Measurements from ENCODE around the gene TRMT44. TPM values are rescaled to one million over a fixed set of nuclear protein-coding genes. Genes with fewer than 3 reads are reported as not detected.

The TRMT44 gene
- total and polyA plus RNA-seq, 2 of the 13 experiments (the other 11 are each of a cell fraction or from before 2014, with no cell fraction given), result 5.8 to 8.6 TPM

- intact Hi-C loops (cut with micrococcal nuclease; ENCODE audit: unreplicated experiment), result no loop called here
- TF ChIP-seq FOXP4 (CRISPR knock-in tag; IDR thresholded peaks at IDR 0.05) (no peak), ZNF781 (CRISPR knock-in tag; IDR thresholded peaks at IDR 0.05; ENCODE audit: borderline replicate concordance, not compliant biosample characterization) (no peak), ZNF691 (CRISPR knock-in tag; IDR thresholded peaks at IDR 0.05; ENCODE audit: borderline replicate concordance, low read depth) (no peak), ZNF326 (CRISPR knock-in tag; IDR thresholded peaks at IDR 0.05; ENCODE audit: borderline replicate concordance) (no peak), SOX5 (CRISPR knock-in tag; IDR thresholded peaks at IDR 0.05; ENCODE audit: borderline replicate concordance) (no peak), POLR2A (IDR thresholded peaks at IDR 0.05; ENCODE audit: insufficient read depth in 1 of 2, low read depth in 2 of 2, low read length in 2 of 2) (no peak), MBD4 (IDR thresholded peaks at IDR 0.05; ENCODE audit: borderline replicate concordance, low read length) (no peak), ASH2L (IDR thresholded peaks at IDR 0.05; ENCODE audit: insufficient read length, low read depth, low read length) (no peak), ZNF775 (CRISPR knock-in tag; IDR thresholded peaks at IDR 0.05; ENCODE audit: borderline replicate concordance) (no peak)
- Histone ChIP-seq H3K36me3 (replicated peaks in 1 of 2; ENCODE audit: control insufficient read depth in 1 of 2, insufficient read depth in 2 of 2, low read length in 2 of 2) (no peaks in the 10 kb centered on the region), H3K27me3 (ENCODE audit: control insufficient read depth in 1 of 2, insufficient read depth in 2 of 2, low read length in 2 of 2) (peaks cover 2 to 8% of the 10 kb centered on the region in 2 experiments; a peak in 3 of 5 replicates), H3K9me3 (ENCODE audit: low read length) (no peaks in the 10 kb centered on the region), H4K20me1 (ENCODE audit: insufficient read depth, low read length) (no peaks in the 10 kb centered on the region), H3K27ac (ENCODE audit: extremely low read length, insufficient read depth, low read length) (no peak overlapping the region), H3K4me1 (ENCODE audit: insufficient read depth, low read length) (peaks cover 9% of the 10 kb centered on the region), H3K4me2 (ENCODE audit: low read depth, low read length) (no peak overlapping the region), H2AFZ (ENCODE audit: low read length) (no peak overlapping the region), H3K79me2 (ENCODE audit: insufficient read depth, low read length) (no peaks in the 10 kb centered on the region), H3K4me3 (replicated peaks in 1 of 3; ENCODE audit: insufficient read depth in 1 of 3, low read depth in 2 of 3, low read length in 3 of 3) (no peak overlapping the region), H3K9ac (ENCODE audit: insufficient read depth, low read depth, low read length) (no peak overlapping the region)
- BruUV-seq (replicated peaks), result no TSS peak
- ChIA-PET CTCF (ENCODE audit: low intra/inter-chr PET ratio, low total read pairs) (no interaction called here), POLR2A (no interaction called here)
- FAIRE-seq (no peak), ATAC-seq (no peak), DNase-seq (ENCODE audit: low spot score) (no peak)
- WGBS (ENCODE audit: low lambda C conversion rate), result 42% methylated on average over 3 of the region's 3 CpGs
- in situ Hi-C loops (cut with HindIII; ENCODE audit: extremely low pct_ligation_motif_present, low pct_unique_long_range_greater_than_20kb), result no loop called here
Observed at GRCh38 chr4:8523766-8524165, 83.2 kb downstream of the TRMT44 start.
